Renal cortical epithelial cell (primary cell): ENCODE results near the gene NOL9. TPM values are rescaled to one million over a fixed set of nuclear protein-coding genes. Genes with fewer than 3 reads are reported as not detected.
A peak's percentile ranks its signal among the peaks of the same experiment; 100 is the strongest.
"Not testable (repeated sequence)": the region's sequence is repeated elsewhere in the genome, so short reads cannot be mapped to it uniquely, and the experiment has no call there.

Source experiments
- DNase-seq: peaks from one replicate; pipeline ENCODE4 v3.0.0-alpha.2; 2011; ENCODE audit warnings: low read depth
- total RNA-seq: library from RNA; depleted of rRNA; stranded (reverse); fragments of >200 nt; gene quantifications from 2 replicates; pipeline ENCODE4 v1.2.3, GENCODE V29; 2014

NOL9 gene
- total RNA-seq, 1 donor from 2014 or later, result 31.3 TPM

DNA sequence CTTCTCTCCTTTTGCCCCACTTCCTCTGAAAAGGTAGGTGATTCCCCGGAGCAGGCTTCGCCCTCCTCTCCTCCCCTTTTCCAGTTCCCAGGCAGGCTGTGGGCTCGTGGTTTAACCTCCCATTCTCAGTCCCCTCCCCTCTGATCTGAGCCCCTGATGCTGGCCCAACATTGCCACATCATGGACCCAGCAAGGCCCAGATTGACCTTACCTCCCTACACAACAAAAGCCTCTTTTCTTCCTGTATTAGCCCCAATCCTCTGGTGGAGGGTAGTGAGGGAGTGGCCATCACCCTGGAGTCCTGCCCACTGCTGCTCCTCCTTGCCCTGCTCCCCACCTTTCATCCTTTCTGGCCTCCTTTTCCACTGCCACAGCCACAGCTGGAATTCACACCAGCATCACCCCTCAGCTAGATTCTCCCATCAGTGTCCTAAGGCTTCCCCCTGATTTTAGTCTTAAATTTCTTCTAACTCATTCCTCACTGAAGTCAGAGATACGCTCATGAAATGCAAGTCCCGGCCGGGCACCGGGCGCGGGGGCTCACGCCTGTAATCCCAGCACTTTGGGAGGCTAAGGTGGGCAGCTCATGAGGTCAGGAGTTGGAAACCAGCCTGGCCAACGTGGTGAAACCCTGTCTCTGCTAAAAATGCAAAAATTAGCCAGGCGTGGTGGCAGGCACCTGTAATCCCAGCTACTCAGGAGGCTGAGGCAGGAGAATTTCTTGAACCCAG is 18.5 kb upstream of the NOL9 start:
- no peak for DNase-seq

DNA sequence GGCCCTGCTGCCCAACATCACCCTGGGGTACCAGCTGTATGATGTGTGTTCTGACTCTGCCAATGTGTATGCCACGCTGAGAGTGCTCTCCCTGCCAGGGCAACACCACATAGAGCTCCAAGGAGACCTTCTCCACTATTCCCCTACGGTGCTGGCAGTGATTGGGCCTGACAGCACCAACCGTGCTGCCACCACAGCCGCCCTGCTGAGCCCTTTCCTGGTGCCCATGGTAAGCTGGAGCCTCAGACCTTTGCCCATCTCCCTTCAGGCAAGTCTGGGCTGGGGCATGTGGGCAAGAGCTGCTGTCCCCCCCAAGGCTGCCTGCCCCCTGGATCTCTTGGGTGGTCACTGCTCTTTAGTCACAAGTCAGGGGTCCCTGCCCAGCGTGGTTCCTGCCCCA is 16.7 kb upstream of the NOL9 start:
- DNase-seq, result no peak

DNA sequence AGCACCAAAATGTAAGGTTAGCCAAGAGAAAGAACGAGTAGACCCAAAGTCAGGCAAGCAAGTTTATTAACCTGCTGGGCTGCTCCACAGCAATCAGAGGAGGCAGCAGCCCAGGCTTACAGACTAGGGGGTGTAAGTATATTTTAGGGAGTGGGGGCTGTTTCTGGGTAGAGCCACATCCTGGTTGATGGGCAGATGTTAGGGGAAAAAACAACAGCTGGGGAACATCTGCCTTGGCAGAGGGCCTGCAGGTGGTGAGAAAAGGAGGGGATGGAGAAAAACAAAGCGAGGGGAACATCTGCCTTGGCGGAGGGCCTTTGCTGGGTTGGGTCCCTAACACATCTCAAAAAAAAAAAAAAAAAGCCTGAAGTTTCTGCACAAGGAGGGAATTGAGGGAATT is 15.8 kb upstream of the NOL9 start:
- no peak for DNase-seq

DNA sequence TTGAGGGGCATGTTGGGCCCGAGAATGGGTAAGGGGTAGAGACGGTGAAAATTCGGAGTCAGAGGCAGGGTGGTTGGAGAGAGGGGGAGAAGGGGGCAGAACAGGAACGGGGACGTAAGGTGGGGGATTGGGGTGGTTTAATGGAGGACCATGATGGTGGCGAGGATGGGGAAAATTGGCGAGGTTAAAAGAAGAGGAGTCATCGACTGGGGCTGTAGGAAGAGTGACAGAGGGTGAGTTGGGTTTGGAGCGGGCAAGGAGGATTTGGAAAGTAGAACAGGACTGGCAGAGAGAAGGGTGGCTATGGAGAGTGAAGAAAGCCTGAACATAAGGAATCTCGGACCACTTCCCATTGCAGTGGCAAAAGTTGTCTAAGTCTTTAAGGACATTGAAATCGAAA is 14.7 kb upstream of the NOL9 start:
- DNase-seq, result no peak

DNA sequence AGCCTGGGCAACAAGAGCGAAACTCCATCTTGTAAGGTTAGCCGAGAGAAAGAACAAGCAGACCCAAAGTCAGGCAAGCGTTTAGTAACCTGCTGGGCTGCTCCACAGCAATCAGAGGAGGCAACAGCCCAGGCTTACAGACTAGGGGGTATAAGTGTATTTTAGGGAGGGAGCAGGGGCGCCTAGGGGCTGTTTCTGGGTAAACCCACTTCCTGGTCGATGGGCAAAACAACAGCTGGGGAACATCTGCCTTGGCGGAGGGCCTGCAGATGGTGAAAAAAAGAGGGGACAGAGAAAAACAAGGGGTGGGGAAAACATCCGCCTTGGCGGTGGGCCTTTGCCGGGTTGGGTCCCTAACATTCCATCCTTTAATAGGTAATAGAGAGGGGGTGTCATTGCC is 6.0 kb upstream of the NOL9 start:
- DNase-seq, result no peak

DNA sequence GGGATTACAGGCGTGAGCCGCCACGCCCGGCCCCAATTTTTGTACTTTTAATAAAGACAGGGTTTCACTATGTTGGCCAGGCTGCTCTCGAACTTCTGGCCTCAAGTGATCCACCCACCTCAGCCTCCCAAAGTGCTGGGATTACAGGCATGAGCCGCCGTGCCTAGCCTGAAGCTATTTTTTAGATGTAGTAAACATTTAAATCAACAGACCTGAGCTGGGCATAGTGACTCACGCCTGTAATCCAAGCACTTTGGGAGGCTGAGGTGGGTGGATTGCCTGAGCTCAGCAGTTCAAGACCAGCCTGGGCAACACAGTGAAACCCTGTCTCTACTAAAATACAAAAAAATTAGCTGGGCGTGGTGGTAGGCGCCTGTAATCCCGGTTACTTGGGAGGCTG is 4.8 kb upstream of the NOL9 start:
- DNase-seq, result not testable (repeated sequence)

DNA sequence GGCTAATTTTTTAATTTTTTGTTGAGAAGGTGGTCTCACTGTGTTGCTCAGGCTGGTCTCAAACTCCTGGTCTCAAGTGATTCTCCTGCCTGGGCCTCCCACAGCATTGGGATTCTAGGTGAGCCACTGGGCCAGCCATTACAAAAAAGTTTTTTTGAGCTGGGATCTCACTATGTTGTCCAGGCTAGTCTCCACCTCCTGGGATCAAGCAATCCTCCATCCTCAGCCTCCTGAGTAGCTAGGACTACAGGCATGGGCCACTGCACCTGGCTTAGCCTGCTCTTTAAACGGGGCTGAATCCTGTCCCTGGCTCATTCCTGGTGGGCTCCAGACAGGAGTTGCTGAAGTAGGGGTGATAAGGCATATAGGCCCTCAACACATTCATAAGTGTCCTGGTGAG is 3.3 kb upstream of the NOL9 start:
- DNase-seq, result no peak

DNA sequence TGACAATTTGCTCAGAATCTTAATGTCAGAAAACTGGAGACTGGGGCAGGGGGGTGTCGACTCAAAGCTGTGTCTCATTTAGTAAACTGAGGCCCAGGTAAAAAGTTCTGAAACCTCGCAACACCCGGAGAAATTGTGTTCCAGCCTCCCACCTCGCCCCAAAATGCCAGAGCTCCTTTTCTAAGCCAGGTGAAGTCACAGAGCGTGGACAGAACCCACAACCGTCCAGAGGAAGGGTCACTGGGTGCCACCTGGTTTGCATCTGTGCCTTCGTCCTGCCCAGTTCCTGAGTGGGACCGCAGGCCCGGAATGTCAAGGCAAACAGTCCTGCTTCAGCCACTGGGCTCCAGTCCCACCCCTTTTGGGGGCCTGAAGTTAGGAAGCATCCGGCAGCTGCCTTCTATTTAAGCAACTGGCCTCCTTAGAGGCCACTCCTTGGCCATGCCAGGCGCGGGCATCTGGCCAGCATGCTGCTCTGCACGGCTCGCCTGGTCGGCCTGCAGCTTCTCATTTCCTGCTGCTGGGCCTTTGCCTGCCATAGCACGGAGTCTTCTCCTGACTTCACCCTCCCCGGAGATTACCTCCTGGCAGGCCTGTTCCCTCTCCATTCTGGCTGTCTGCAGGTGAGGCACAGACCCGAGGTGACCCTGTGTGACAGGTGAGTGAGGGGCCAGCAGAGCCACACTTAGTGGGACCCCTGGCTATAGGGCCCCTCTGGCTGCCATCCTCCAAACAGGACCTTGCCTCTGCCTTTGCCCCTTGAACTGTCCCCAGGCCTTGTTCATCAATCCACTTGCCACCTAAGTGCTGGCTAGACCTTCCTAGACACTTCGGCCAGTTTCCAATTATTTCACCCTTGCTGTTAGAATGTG is 830 bp upstream of the NOL9 start, which contains the start of gene TAS1R1:
Gene TAS1R1, plus strand, starts transcription at position 401 of the 872 bp plus-strand sequence. Its CDS starts 67 bp downstream, at position 468.
- no peak for DNase-seq

DNA sequence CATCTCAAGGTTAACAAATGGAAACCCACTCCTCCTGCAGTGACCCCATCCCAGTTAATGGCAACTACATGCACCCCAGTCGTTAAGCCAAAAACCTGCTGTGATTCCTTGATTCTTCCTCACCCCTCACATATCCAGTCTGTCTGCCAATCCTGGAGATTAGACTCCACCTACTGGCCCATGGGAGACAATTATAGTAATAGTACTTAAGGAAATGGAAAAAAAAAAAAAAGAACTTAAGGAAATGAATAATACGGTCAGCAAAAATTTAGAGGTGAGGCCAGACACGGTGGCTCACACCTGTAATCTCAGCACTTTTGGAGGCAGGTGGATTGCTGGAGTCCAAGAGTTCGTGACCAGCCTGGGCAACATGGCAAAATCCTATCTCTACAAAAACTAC is 7.0 kb downstream of the NOL9 start:
- peak; percentile 41 for DNase-seq

DNA sequence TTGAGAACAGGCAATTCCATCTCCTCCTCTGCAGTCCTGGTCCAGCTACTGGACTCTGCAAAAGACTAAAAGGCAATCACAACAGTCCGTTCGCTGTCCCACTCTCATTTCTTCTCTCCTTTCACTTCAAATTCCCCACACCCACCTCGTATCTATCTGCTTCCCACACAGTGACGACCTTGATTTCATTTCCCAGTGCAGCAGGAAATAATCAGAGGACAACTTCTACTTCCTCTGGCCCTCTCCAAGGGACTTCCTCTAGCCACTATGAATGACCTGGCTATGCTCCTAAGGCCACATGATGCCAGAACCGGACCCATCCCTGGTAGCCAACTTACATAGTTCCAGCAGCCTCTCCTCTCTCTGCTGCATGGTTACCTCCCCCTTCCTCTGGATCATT is 8.0 kb downstream of the NOL9 start:
- no peak for DNase-seq

DNA sequence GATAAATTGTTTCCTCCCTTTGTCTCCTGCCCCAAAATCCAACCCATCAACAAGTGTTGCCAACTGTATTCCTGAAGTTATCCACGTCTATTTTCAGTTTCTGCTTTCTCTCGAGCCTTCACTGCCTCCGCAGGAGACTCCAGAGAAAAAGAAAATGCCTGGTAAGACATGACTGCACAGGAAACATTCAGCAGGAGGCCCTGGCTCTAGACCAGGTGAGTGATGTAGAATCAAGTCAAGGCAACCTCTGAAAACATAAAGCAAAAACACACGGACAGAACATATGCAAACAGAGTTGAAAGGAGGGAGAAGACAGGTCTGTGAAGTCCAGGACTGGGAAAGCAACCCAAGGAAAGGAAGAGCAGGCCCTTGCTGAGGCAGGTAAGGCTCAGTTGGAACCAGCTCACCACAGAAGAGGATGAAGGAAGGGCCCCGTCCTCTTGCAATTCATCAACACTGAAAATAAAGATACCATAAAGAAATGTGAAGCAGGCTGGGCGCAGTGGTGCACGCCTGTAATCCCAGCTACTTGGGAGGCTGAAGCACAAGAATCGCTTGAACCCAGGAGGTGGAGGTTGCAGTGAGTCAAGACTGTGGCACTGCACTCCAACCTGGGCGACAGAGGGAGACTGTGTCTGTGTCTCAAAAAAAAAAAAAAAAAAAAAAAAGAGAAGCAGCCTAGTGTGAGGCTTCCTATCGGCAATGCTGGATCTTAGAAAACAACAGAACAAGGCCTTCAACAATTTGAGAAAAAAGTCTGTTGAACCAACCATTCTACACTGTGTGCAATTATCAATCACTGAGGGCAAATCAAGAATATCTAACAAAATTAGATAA is 8.8 kb downstream of the NOL9 start:
- no peak for DNase-seq

DNA sequence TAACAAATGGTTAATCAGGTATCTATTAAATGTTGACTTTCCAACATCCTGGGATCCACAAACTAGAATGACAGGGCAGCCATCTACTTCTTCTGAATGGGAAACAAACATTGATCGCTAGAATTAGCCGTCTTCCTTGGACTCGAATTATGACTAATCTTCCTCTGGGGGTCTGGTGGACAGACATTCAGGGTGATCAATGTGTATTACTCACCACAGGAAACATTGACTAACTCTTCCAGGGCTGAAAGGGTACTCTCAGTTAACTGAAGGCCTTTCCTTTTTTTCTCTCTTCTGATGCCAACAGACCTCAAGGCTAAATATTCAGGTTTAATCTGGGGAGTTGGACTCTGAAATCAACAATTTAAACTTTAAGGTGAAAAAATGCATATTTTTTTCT is 9.5 kb downstream of the NOL9 start:
- peak; percentile 24 for DNase-seq

DNA sequence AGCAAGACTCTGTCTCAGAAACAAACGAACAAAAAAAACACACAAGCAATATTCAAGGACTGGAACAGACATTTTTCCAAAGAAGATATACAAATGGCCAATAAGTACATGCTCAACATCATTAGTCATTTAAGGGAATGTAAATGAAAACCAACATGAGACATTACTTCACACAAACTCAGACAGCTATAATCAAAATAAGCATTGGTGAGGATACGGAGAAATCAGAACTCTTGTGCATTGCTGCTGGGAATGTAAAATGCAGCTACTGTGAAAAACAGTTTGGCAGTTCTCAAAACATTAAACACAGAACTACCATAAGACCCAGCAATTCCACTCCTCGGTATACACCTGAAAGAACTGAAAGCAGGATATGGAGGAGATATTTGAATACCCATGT is 15.4 kb downstream of the NOL9 start:
- DNase-seq, result no peak

DNA sequence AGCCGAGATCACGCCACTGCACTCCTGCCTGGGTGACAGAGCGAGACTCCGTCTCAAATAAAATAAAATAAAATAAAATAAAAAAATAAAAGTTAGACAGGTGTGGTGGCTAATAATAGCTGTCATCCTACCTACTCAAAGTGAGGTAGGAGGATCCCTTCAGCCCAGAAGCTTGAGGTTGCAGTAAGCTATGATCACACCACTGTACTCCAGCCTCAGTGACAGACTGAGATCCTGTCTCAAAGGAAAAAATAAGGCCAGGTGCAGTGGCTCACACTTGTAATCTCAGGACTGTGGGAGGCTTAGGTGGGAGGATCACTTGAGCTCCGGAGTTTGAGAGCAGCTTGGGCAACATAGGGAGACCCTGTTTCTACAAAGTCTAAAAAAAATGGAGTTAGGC is 18.0 kb downstream of the NOL9 start:
- DNase-seq, result no peak

DNA sequence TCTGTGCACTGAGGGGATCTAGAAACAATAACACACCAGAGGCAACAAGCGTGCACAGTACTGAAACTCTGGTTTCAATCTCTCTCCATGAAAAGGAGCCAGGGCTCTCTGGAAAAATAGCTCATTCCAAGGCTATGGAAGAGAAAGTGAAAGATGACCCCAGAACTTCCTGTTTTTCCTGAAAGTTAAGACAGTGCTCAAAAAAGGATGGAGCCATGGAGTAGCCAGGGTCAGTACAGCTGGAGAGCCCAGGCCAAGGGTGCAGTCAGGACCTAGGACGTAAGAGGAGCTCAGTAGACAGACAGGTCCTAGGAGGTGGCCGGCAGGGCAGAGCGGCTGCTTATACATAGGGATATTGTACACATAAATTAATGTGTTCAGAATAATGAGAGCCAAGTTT is 19.1 kb downstream of the NOL9 start:
- no peak for DNase-seq

DNA sequence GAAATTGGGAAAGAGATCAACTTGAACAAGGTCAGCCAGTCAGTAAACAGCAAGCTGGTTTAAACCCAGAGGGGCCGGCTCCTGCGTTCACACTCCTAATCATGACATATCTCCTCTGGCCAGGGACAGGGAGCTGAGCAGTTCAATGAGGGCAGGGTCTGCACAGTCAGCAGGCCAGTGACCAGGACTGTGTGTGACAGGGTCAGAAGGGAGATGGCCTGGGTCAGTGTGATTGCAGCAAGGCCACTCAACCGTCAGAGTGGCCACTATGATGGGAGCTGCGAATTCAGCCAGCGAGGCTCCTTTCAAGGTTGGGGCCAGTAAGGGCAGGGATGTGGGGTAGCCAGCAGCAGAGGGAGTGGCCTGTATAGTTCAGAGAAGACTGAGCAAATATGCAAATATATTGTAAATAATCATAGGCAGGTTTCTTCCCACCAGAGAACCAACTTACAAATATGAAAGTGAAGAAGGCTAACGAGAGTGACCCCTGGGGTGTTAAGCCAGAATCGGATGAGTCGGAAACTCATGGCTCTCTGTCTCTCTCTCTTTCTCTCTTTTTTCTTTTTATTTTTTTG is 20.0 kb downstream of the NOL9 start:
- no peak for DNase-seq

DNA sequence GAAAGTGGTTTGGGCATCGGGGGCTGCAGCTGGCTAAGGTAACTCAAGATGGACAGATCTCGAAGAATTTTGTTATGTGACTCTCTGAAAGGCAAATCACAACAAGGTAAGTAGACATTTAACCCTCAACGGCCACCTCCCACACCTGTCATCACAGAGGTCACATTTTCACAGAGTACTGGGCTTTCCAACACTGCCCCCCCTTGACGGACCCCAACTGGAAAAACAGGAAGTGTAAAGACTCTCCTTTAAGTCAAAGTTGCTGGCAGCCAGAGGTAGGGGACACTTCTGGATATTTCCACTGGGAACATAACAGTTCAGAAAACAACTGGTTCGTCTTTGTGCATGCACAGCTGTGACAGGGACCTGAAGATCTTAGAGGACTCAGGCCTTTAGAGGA is 22.3 kb downstream of the NOL9 start:
- no peak for DNase-seq

DNA sequence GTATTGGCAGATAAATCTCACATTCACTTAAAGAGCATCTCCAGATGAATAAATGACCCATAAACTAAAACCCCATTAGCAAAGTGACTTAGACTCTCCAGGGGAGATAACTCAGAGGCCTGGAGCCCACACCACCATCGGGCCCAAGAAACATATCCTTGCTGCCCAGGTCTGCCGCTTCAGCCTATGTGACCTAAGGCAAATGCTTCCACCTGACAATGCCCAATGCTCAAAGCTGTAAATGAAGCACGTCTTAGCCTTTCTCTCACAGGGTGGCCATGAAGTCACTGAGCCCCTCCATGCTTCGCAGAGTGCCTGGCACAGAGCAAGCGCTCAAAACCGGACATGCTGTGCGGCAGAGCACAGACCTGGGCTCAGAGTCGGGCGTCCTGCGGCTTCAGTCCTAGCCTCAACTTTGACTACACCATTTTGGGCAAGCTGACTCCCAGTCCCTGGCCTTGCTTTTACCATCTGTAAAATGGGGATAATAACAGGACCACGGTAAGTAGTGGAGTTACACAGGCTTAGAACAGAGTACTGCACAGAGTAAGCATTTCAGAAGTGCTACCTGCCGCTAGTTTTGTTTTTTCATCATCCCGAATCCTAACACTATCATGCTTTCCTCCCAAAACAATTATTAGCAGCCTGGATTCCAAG is 23.7 kb downstream of the NOL9 start:
- no peak for DNase-seq

DNA sequence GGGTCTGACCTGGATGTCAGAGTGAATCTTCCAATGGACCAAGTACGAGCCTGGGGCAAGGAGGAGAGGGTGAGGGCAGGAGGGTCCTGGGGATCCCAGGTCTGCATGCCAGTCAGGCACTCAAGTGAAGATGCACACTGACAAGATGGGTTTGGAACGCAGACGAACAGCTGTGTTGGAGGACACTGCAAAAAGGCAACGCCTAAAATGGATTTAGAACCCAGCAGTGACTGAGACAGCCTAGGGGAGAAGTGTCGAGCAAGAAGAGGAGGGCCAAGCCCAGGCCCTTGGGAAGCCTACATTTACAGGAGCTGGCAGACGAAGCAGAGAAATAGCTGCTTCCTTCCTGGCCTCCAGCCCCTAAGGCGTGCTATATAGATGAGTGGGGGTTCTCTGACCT is 25.8 kb downstream of the NOL9 start:
- DNase-seq, result no peak

DNA sequence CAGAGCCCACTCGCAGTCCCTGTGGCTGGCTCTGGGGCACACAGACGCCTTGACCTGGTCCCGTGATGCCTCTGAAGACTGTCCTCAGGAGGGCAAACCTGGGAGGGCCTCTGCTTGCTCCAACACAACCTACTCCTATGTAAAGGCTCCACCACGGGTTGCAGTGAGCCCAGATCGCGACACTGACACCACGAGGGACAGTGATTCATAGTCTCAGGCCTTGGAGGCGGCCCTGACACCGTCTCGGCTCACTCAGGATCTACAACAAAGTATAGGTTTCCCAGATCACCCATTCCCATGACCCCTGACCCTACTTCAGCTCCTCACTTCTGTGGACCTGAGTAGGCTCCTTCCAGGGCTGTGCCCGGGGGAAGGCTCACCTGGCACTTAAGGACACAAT is 28.0 kb downstream of the NOL9 start:
- no peak for DNase-seq

DNA sequence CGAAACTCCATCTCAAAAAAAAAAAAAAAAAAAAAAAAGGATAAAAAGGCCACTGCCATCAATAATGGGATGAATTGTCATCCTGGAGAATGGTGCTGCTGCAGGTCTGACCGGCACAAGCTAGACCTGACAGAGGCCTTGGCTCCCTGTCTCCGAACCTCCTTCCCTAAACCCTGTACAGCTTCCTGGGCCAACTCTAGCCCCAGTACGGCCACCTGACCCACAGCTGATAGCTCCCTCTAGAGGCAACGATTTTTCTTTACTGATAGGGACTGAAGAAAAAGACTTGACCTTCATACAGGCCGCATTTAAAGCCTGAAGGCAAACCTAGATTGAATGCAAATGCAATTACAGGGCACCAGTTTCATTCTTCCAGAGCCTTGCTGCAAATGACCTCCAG is 30.7 kb downstream of the NOL9 start:
- DNase-seq, result peak; percentile 47
